GM18519 (cell line): ENCODE measurements around the gene CALHM6.
"Not testable (repeated sequence)": the region's sequence is repeated elsewhere in the genome, so short reads cannot be mapped to it uniquely, and the experiment has no call there.

ENCODE experiments used
- ATAC-seq: cut with Tn5 transposase; IDR thresholded peaks from one replicate; pipeline ENCODE4 v1.9.1; 2021; ENCODE audit warnings: mild to moderate bottlenecking, moderate library complexity; ENCODE audit not compliant: unreplicated experiment, low FRiP score

Gene CALHM6

DNA sequence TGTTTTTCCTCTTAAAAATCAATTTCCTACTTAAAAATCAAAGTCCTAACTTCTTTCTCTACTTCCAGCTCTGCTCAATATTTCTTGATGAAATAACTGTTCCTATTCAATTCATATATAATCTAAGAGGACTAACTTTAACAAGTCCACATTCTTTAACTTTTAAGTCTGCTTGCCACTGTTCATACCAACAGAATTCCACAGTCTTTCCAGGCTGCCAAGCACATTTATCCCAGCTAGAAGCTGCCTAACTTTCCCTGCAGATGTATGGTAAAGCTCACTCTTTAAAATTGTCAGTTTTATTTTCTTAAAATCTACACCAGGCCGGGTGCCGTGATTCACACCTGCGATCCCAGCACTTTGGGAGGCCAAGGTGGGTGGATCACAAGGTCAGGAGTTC, 11.5 kb downstream of the CALHM6 start:
- ATAC-seq = no peak

DNA sequence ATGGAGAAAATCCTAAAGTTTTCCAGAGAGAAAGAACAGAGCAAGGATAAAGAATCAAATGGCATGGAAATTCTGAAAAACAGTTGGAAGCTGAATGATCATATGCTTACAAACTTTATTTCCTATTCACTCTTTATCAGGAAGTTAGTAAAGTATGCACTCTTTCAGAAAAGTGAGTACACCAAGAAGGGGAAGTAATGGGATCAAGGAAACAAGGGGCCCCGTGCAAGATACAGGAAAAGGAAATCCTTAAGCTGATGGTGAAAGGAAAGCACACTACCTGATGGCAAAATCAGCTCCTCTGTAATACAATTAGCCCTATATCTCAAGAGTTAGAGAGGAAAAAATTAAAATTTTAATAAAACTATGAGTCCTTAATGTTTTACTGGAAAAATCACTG, 14.0 kb downstream of the CALHM6 start:
- ATAC-seq = no peak

DNA sequence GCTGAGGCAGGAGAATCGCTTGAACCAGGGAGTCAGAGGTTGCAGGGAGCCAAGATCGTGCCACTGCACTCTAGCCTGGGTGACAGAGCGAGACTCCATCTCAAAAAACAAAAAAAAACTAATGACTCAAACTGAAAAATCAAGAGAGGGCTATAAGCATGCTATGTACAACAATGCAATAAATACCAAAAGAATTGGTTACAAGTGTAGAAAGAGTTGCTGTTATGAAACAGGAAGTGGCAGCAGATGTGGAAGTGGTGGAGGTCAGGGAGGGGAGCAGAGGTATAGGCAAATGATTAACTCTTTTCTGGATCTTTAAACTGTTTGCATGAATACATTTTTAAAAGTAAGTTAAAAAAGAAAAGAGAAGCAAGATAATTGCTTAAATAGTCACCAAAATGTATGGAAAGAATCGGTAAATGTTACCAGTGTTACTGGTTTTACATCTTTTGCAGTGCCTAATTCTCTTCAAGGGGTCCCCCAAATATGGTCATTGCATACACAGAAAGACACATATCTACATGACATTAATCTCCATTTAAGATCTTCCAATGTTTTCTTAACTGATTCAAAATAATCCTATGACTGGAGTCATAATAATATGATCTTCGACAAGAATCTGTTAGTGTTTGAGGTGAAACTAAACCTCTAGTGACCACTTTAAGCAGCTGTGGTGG, 15.0 kb downstream of the CALHM6 start:
- ATAC-seq = peak; percentile 100

- no peak for ATAC-seq
These were observed 21.6 kb downstream of the CALHM6 start for GRCh38 chr6:116482780-116483179.

DNA sequence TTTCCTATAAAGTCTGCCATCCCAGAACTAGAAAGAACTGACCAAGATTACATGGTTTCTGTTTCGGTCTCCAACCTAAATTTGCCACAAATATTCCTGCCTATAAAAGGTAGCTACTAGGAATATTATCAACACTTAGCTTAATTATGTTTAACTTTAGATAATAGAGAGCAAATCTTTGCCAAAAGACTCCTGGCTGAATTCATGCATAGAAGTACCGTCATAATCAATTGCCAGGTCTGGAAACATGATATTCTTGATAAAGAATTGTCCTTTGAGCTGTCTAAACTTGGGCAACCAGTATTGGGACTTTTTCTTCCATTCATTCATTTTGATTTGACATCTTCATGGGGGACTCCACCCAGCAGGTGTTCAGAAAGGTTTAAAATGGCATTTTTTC, 22.4 kb downstream of the CALHM6 start:
- ATAC-seq = no peak

DNA sequence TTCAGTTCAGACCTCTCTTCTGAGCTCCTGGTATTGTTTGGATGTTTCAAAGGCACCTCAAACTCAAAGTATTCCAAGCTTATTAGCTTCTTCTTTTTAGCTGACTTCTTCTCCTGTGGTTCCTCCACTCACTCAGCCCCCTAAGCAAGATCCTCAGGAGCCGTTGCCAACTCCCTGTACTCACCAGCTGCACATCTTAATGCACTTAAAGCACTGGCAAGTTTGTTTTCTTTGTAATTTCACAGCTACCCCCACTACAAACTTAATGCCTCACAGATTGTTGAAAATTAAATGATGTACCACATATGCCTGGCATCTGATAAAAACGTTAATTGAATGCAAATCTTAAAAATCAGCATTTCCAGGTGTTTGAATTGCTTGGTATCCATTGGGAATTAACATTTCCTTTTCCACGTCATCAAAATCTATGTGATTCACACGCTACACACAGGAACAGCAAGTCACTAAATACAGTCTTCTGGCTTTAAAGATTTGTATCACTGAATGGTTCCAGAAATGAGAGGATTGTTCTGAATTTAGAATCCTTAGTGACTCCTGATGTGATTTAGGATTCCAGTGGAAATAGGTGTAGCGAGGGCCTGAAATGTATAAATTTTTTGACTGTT, 24.5 kb downstream of the CALHM6 start:
- no peak for ATAC-seq

- ATAC-seq = no peak
These were observed 30.6 kb downstream of the CALHM6 start for GRCh38 chr6:116491610-116492330.

GRCh38 chr6:116492331-116493067, 31.3 kb downstream of the CALHM6 start:
- ATAC-seq = no peak

DNA sequence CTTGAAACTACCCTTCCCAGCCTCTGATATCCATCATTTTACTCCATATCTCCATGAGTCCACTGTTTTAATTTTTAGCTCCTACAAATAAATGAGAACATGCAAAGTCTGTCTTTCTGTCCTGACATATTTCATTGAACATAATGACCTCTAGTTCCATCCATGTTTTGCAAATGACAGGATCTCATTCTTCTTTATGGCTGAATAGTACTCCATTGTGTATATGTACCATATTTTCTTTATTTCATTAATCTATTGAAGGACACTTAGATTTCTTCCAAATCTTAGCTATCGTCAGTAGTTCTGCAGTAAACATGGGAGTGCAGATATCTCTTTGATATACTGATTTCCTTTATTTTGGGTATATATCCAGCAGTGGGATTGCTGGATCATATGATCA, 34.0 kb downstream of the CALHM6 start:
- ATAC-seq = not testable (repeated sequence)

DNA sequence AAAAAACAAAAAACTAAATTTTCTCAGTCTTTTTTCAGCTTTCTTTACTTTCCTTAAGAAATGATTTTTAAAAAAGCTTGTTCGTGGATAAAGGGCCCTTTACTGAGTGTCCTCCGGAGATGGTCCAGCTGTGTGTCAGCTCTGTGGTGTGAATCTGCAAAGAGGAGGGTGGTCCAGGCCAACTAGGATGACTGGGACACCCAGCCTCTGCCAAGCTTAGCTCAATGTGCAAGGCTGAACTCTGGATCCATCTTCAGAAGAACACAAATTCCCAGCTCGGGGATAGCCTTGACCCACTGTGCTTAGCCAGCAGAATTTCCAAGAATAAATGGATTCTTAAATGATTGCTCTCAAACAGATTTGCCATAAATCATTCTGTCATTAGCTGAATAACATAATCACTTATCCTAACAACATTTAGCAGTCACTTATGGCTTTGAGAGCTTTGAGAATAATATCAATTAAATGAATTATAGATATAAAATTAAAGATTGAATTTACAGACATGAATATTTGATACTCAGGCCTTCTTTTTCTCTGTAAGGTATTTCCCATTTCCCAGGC, 36.0 kb downstream of the CALHM6 start:
- no peak for ATAC-seq

DNA sequence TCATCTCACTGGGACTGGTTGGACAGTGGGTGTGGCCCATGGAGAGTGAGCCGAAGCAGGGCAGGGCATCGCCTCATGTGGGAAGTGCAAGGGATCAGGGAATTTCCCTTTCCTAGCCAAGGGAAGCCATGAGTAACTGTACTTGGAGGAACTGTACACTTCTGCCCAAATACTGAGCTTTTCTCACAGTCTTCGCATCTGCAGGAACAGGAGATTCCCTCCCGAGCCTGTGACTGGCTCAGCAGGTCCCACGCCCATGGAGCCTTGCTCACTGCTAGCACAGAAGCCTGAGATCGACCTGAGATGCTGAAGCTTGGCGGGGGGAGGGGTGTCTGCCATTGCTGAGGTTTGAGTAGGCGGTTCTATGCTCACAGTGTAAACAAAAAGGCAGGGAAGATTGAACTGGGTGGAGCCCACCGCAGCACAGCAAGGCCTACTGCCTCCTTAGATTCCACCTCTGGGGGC, 39.8 kb downstream of the CALHM6 start:
- no peak for ATAC-seq

DNA sequence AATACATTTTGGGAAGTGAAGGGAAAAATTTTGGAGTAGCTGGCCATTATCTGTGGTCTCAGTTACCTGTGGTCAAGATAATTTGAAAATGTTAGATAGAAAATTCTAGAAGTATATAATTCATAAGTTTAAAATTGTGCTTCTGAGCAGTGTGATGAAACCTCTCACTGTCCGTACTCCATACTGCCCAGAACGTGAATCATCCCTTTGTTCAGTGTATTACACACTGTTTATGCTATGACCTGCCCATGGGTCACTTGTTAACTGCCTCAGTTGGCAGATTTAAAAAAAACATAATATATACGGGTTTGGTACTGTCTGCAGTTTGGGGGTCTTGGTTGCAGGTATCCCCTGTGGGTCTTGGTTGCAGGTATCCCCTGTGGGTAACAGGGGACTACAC, 46.1 kb downstream of the CALHM6 start:
- ATAC-seq = no peak

DNA sequence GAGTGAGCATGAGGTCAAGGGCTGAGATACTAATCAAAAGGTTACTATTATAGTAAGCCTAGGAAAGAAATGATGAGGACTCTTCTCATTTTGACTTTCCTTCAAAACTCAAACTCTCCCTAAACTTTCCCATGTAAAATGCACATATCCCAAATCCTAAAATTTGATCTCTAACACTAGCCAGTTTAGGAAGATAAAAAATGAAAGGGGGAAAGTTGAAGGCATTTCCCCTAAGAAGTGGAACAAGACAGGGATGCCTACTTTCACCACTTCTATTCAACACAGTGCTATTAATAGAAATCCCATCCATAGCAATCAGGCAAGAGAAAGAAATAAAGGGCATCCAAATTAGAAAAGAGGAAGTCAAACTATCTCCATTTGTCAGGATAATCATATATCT, 47.4 kb downstream of the CALHM6 start:
- ATAC-seq = no peak

DNA sequence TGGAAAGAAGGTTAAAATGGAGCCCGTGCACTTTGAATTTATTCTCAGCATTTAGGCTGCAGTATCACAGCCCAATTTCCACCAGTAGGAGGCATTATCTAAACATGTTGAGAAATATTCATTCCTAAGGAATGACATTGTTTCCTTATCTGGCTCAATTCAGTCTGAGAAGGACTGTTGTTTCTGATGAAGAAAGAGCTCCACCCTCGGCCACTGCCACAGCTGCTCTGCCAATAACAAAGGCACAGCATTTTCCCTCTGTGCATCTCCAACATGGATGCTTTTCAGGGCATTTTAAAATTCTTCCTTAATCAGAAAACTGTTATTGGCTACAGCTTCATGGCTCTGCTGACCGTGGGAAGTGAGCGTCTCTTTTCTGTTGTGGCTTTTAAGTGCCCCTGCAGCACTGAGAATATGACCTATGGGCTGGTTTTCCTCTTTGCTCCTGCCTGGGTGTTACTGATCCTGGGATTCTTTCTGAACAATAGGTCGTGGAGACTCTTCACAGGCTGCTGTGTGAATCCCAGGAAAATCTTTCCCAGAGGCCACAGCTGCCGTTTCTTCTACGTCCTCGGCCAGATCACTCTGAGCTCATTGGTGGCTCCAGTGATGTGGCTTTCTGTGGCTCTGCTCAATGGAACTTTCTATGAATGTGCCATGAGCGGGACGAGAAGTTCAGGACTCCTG, 50.4 kb downstream of the CALHM6 start, which contains the start of gene CALHM5:
CALHM5 (plus strand) TSS at position 216 of the 687 bp plus-strand sequence; CDS start at position 274, 58 bp downstream.
- ATAC-seq = no peak

GRCh38 chr6:116512111-116512559, 51.0 kb downstream of the CALHM6 start:
- peak; percentile 59 for ATAC-seq

- ATAC-seq = no peak
These were observed 51.6 kb downstream of the CALHM6 start for GRCh38 chr6:116512734-116513133.
